Hepatocyte (in vitro differentiated cells): ENCODE results near the gene SCFD2.

Experiments
- EZH2 ChIP-seq: fragments of 200-600 bp; sonication (generic); IDR thresholded peaks from 2 replicates; pipeline ENCODE4 v1.6.1; 2016; ENCODE audit warnings: antibody characterized with exemption, mild to moderate bottlenecking, borderline replicate concordance
- TF ChIP-seq, protein P1 (sequence below): fragments of 200-600 bp; sonication (generic); IDR thresholded peaks from 2 replicates; pipeline ENCODE4 v1.5.1; 2016; ENCODE audit warnings: antibody characterized with exemption, mild to moderate bottlenecking; ENCODE audit not compliant: poor library complexity

DNA sequence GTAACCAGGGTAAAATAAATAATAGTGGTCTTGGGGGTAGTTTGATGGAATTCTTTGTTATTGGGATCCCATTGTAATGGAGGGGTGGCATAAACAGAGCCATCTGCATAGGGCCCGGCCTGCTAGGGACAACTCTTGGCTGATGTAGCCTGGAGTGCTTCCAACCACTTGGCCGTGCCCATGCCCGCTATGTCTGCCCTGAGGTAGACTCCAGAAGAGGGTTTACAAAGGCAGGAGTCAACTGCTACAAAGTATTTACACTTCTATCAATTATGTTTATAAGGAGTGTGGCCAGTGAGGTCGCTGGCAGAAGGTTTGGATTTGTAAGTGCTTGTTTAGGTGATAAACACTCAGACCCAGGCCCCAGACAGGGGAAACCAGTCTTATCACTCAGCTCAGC, 495.6 kb downstream of the SCFD2 start:
- TF ChIP-seq, protein P1, sequence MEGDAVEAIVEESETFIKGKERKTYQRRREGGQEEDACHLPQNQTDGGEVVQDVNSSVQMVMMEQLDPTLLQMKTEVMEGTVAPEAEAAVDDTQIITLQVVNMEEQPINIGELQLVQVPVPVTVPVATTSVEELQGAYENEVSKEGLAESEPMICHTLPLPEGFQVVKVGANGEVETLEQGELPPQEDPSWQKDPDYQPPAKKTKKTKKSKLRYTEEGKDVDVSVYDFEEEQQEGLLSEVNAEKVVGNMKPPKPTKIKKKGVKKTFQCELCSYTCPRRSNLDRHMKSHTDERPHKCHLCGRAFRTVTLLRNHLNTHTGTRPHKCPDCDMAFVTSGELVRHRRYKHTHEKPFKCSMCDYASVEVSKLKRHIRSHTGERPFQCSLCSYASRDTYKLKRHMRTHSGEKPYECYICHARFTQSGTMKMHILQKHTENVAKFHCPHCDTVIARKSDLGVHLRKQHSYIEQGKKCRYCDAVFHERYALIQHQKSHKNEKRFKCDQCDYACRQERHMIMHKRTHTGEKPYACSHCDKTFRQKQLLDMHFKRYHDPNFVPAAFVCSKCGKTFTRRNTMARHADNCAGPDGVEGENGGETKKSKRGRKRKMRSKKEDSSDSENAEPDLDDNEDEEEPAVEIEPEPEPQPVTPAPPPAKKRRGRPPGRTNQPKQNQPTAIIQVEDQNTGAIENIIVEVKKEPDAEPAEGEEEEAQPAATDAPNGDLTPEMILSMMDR: no peak
- TF ChIP-seq EZH2: no peak
